ENCODE results near the gene ADAT3. TPM values are rescaled to one million over a fixed set of nuclear protein-coding genes. Genes with fewer than 3 reads are reported as not detected.

Gene ADAT3
- total and polyA plus RNA-seq, 4 experiments from 2014 or later = 1.4 to 4.9 (median 3.8) TPM

GRCh38 chr19:1945899-1946298, 40.7 kb downstream of the ADAT3 start:
- H3K27ac ChIP-seq (ENCODE audit: low read depth, low read length) = no peak overlapping the region
- CTCF ChIA-PET (ENCODE audit: partially characterized antibody) = interaction anchor here (0.7 to 1.6 kb wide), 7 partner anchors 18 to 89 kb away, joined by 3 read pairs; no protein-coding TSS in a partner anchor

GRCh38 chr19:1947651-1948209, 42.5 kb downstream of the ADAT3 start:
- no peak for DNase-seq
- ChIA-PET POLR2A (ENCODE audit: partially characterized antibody) (no interaction called here), CTCF (ENCODE audit: partially characterized antibody) (no interaction called here)
- Mint-ChIP-seq H3K4me3 (no peak overlapping the region), H3K27ac (no peak overlapping the region), H3K9me3 (no peaks in the 10 kb centered on the region), H3K36me3 (peaks cover 0 to 22% of the 10 kb centered on the region in 2 donors), H3K27me3 (no peaks in the 10 kb centered on the region), H3K4me1 (peaks cover 16 to 72% (median 35%) of the 10 kb centered on the region in 4 donors)
- H3K36me3 ChIP-seq (ENCODE audit: insufficient read depth, low read length) = peaks cover 7% of the 10 kb centered on the region
- no peaks in the 10 kb centered on the region for H3K27me3 ChIP-seq (ENCODE audit: insufficient read depth, low read length)
- H3K27ac ChIP-seq (ENCODE audit: low read depth, low read length) = no peak overlapping the region
- no peaks in the 10 kb centered on the region for H3K9me3 ChIP-seq (ENCODE audit: control insufficient read depth in 1 of 2, low read length in 2 of 2)
- intact Hi-C loops (cut with micrococcal nuclease) = no loop called here
- H3K4me1 ChIP-seq (ENCODE audit: insufficient read depth, low read length) = peaks cover 43% of the 10 kb centered on the region
- no peak overlapping the region for H3K4me3 ChIP-seq (ENCODE audit: low read length in 2 of 2)

More at GRCh38 chr19:1945899-1946298, 40.7 kb downstream of the ADAT3 start:
- Mint-ChIP-seq H3K27ac (peak overlapping the region; percentile 48 to 83 (median 68)), H3K36me3 (peaks cover 0 to 28% of the 10 kb centered on the region in 2 donors), H3K27me3 (no peaks in the 10 kb centered on the region), H3K4me3 (peak overlapping the region in 4 of 8 donors; percentile 17 to 73 (median 46)), H3K4me1 (peaks cover 16 to 64% (median 38%) of the 10 kb centered on the region in 4 donors), H3K9me3 (peaks cover 0 to 2% (median 0%) of the 10 kb centered on the region in 8 donors)
- Histone ChIP-seq H3K9me3 (ENCODE audit: control insufficient read depth in 1 of 2, low read length in 2 of 2) (no peaks in the 10 kb centered on the region), H3K36me3 (ENCODE audit: insufficient read depth, low read length) (peaks cover 7% of the 10 kb centered on the region), H3K27me3 (ENCODE audit: insufficient read depth, low read length) (no peaks in the 10 kb centered on the region), H3K4me1 (ENCODE audit: insufficient read depth, low read length) (peaks cover 43% of the 10 kb centered on the region), H3K4me3 (ENCODE audit: low read length in 2 of 2) (no peak overlapping the region)
- intact Hi-C loops (cut with micrococcal nuclease) = no loop called here
- DNase-seq = peak in 1 of 5 donors; percentile 31
- POLR2A ChIA-PET (ENCODE audit: partially characterized antibody) = interaction anchor here (1.0 to 1.2 kb wide), 2 partner anchors 124 to 139 kb away, joined by 3 to 4 read pairs; no protein-coding TSS in a partner anchor

GRCh38 chr19:1949304-1950101, 44.3 kb downstream of the ADAT3 start:
- Histone ChIP-seq H3K36me3 (ENCODE audit: insufficient read depth, low read length) (peaks cover 14% of the 10 kb centered on the region), H3K4me3 (ENCODE audit: low read length in 2 of 2) (no peak overlapping the region), H3K27ac (ENCODE audit: low read depth, low read length) (no peak overlapping the region), H3K4me1 (ENCODE audit: insufficient read depth, low read length) (peaks cover 28% of the 10 kb centered on the region), H3K27me3 (ENCODE audit: insufficient read depth, low read length) (no peaks in the 10 kb centered on the region), H3K9me3 (ENCODE audit: control insufficient read depth in 1 of 2, low read length in 2 of 2) (no peaks in the 10 kb centered on the region)
- Mint-ChIP-seq H3K4me1 (peaks cover 10 to 60% (median 26%) of the 10 kb centered on the region in 4 donors), H3K27ac (peak overlapping the region in 3 of 7 donors; percentile 38 to 86 (median 74)), H3K4me3 (peak overlapping the region in 4 of 8 donors; percentile 10 to 59 (median 31)), H3K36me3 (peaks cover 0 to 15% of the 10 kb centered on the region in 2 donors), H3K9me3 (no peaks in the 10 kb centered on the region), H3K27me3 (no peaks in the 10 kb centered on the region)
- no peak for DNase-seq
- intact Hi-C loops (cut with micrococcal nuclease) = no loop called here
- ChIA-PET CTCF (ENCODE audit: partially characterized antibody) (no interaction called here), POLR2A (ENCODE audit: partially characterized antibody) (no interaction called here)

GRCh38 chr19:1950640-1951039, 45.4 kb downstream of the ADAT3 start:
- Histone ChIP-seq H3K4me3 (ENCODE audit: low read length in 2 of 2) (no peak overlapping the region), H3K9me3 (ENCODE audit: control insufficient read depth in 1 of 2, low read length in 2 of 2) (no peaks in the 10 kb centered on the region), H3K27ac (ENCODE audit: low read depth, low read length) (no peak overlapping the region), H3K36me3 (ENCODE audit: insufficient read depth, low read length) (peaks cover 14% of the 10 kb centered on the region), H3K27me3 (ENCODE audit: insufficient read depth, low read length) (no peaks in the 10 kb centered on the region), H3K4me1 (ENCODE audit: insufficient read depth, low read length) (peaks cover 18% of the 10 kb centered on the region)
- peaks cover 0 to 15% of the 10 kb centered on the region in 2 donors for H3K36me3 Mint-ChIP-seq
- H3K27ac Mint-ChIP-seq = peak overlapping the region in 1 of 7 donors; percentile 52
- peak overlapping the region in 1 of 8 donors; percentile 54 for H3K4me3 Mint-ChIP-seq
- CTCF ChIA-PET (ENCODE audit: partially characterized antibody) = no interaction called here
- peaks cover 10 to 56% (median 24%) of the 10 kb centered on the region in 4 donors for H3K4me1 Mint-ChIP-seq
- H3K9me3 Mint-ChIP-seq = no peaks in the 10 kb centered on the region
- no peak for DNase-seq
- POLR2A ChIA-PET (ENCODE audit: partially characterized antibody) = no interaction called here
- intact Hi-C loops (cut with micrococcal nuclease) = no loop called here
- no peaks in the 10 kb centered on the region for H3K27me3 Mint-ChIP-seq

GRCh38 chr19:1952635-1953034, 47.4 kb downstream of the ADAT3 start:
- H3K36me3 Mint-ChIP-seq = peaks cover 0 to 11% of the 10 kb centered on the region in 2 donors
- Histone ChIP-seq H3K27me3 (ENCODE audit: insufficient read depth, low read length) (no peaks in the 10 kb centered on the region), H3K27ac (ENCODE audit: low read depth, low read length) (no peak overlapping the region), H3K36me3 (ENCODE audit: insufficient read depth, low read length) (peaks cover 14% of the 10 kb centered on the region), H3K4me1 (ENCODE audit: insufficient read depth, low read length) (peaks cover 10% of the 10 kb centered on the region), H3K9me3 (ENCODE audit: control insufficient read depth in 1 of 2, low read length in 2 of 2) (no peaks in the 10 kb centered on the region), H3K4me3 (ENCODE audit: low read length in 2 of 2) (no peak overlapping the region)
- H3K27me3 Mint-ChIP-seq = no peaks in the 10 kb centered on the region
- peak overlapping the region in 2 of 7 donors; percentile 12 to 58 for H3K27ac Mint-ChIP-seq
- DNase-seq = no peak
- ChIA-PET POLR2A (ENCODE audit: partially characterized antibody) (no interaction called here), CTCF (ENCODE audit: partially characterized antibody) (no interaction called here)
- H3K9me3 Mint-ChIP-seq = no peaks in the 10 kb centered on the region
- H3K4me1 Mint-ChIP-seq = peaks cover 6 to 55% (median 19%) of the 10 kb centered on the region in 4 donors
- H3K4me3 Mint-ChIP-seq = no peak overlapping the region
- intact Hi-C loops (cut with micrococcal nuclease) = no loop called here

GRCh38 chr19:1953037-1953436, 47.8 kb downstream of the ADAT3 start:
- Histone ChIP-seq H3K4me1 (ENCODE audit: insufficient read depth, low read length) (peaks cover 10% of the 10 kb centered on the region), H3K9me3 (ENCODE audit: control insufficient read depth in 1 of 2, low read length in 2 of 2) (no peaks in the 10 kb centered on the region), H3K27me3 (ENCODE audit: insufficient read depth, low read length) (no peaks in the 10 kb centered on the region), H3K4me3 (ENCODE audit: low read length in 2 of 2) (no peak overlapping the region), H3K36me3 (ENCODE audit: insufficient read depth, low read length) (peaks cover 14% of the 10 kb centered on the region), H3K27ac (ENCODE audit: low read depth, low read length) (no peak overlapping the region)
- peak overlapping the region in 1 of 7 donors; percentile 58 for H3K27ac Mint-ChIP-seq
- no peaks in the 10 kb centered on the region for H3K27me3 Mint-ChIP-seq
- H3K9me3 Mint-ChIP-seq = no peaks in the 10 kb centered on the region
- POLR2A ChIA-PET (ENCODE audit: partially characterized antibody) = interaction anchor here (1.5 kb wide), 1 partner anchor 11 kb away, joined by 5 read pairs; no protein-coding TSS in a partner anchor
- CTCF ChIA-PET (ENCODE audit: partially characterized antibody) = no interaction called here
- intact Hi-C loops (cut with micrococcal nuclease) = no loop called here
- no peak overlapping the region for H3K4me3 Mint-ChIP-seq
- H3K36me3 Mint-ChIP-seq = peaks cover 0 to 11% of the 10 kb centered on the region in 2 donors
- H3K4me1 Mint-ChIP-seq = peaks cover 6 to 57% (median 19%) of the 10 kb centered on the region in 4 donors
- no peak for DNase-seq

- H3K4me1 Mint-ChIP-seq = peaks cover 6 to 54% (median 17%) of the 10 kb centered on the region in 4 donors
- peak overlapping the region in 1 of 8 donors; percentile 17 for H3K4me3 Mint-ChIP-seq
- DNase-seq = no peak
- peaks cover 0 to 11% of the 10 kb centered on the region in 2 donors for H3K36me3 Mint-ChIP-seq
- Histone ChIP-seq H3K4me1 (ENCODE audit: insufficient read depth, low read length) (peaks cover 7% of the 10 kb centered on the region), H3K4me3 (ENCODE audit: low read length in 2 of 2) (no peak overlapping the region), H3K36me3 (ENCODE audit: insufficient read depth, low read length) (peaks cover 14% of the 10 kb centered on the region), H3K9me3 (ENCODE audit: control insufficient read depth in 1 of 2, low read length in 2 of 2) (no peaks in the 10 kb centered on the region), H3K27me3 (ENCODE audit: insufficient read depth, low read length) (no peaks in the 10 kb centered on the region), H3K27ac (ENCODE audit: low read depth, low read length) (no peak overlapping the region)
- peak overlapping the region in 1 of 7 donors; percentile 16 for H3K27ac Mint-ChIP-seq
- ChIA-PET POLR2A (ENCODE audit: partially characterized antibody) (interaction anchor here (1.5 kb wide), 1 partner anchor 11 kb away, joined by 5 read pairs; no protein-coding TSS in a partner anchor), CTCF (ENCODE audit: partially characterized antibody) (no interaction called here)
- intact Hi-C loops (cut with micrococcal nuclease) = no loop called here
- H3K27me3 Mint-ChIP-seq = no peaks in the 10 kb centered on the region
- no peaks in the 10 kb centered on the region for H3K9me3 Mint-ChIP-seq
Measured at GRCh38 chr19:1953441-1954094, 48.4 kb downstream of the ADAT3 start.
